Left renal cortex interstitium (tissue), 4 donors: ENCODE data around the gene CABS1. TPM values are rescaled to one million over a fixed set of nuclear protein-coding genes. Genes with fewer than 3 reads are reported as not detected.

ENCODE experiments used
- DNase-seq, 4 donors: peaks; one replicate each; pipeline ENCODE4 v3.0.0-alpha.2; 2013; ENCODE audit warnings: low read depth in 4 of 4, low spot score in 2 of 4, missing footprints in 1 of 4
- polyA plus RNA-seq, 4 donors: library from polyadenylated mRNA; unstranded; fragments of 120-200 nt; gene quantifications; one replicate each; pipeline ENCODE4 v1.2.1, GENCODE V29; 2013; ENCODE audit not compliant: insufficient read length in 4 of 4

The CABS1 gene
- polyA plus RNA-seq, 4 donors = 0.11 to 0.22 (median 0.14) TPM

GRCh38 chr4:70380578-70380977, 45.8 kb downstream of the CABS1 start:
- no peak for DNase-seq

GRCh38 chr4:70382691-70383181, 48.0 kb downstream of the CABS1 start, which contains the start of gene SMR3B:
SMR3B (plus strand) TSS chr4:70383131; CDS start chr4:70384511, 1,380 bp downstream.
- no peak for DNase-seq

Other genes starting within 250 kb of the CABS1 start
- under 1 TPM; 0.04 to 0.14 (median 0.09) TPM for gene PRR27, start 180.7 kb upstream of the CABS1 start, polyA plus RNA-seq
- gene ODAM, start 139.3 kb upstream of the CABS1 start, polyA plus RNA-seq = 1 to 10 TPM in 3 of 4 donors, under 1 TPM in 1; 0.76 to 2.1 (median 1.5) TPM
- 1 to 10 TPM in 3 of 4 donors, under 1 TPM in 1; 0.79 to 1.6 (median 1.4) TPM for gene FDCSP, start 108.9 kb upstream of the CABS1 start, polyA plus RNA-seq
- under 1 TPM in 1 of 4 donors, not detected in 3; 0.16 TPM for gene CSN3, start 92.4 kb upstream of the CABS1 start, polyA plus RNA-seq
- not detected for gene SMR3A, start 25.8 kb downstream of the CABS1 start, polyA plus RNA-seq
- gene SMR3B, start 48.1 kb downstream of the CABS1 start, polyA plus RNA-seq = not detected
- gene OPRPN, start 63.0 kb downstream of the CABS1 start, polyA plus RNA-seq = not detected
- under 1 TPM in 3 of 4 donors, not detected in 1; 0.13 to 0.17 (median 0.14) TPM for gene MUC7, start 137.2 kb downstream of the CABS1 start, polyA plus RNA-seq
- gene AMTN, start 183.6 kb downstream of the CABS1 start, polyA plus RNA-seq = not detected